Bronchial epithelial cell (primary cell): ENCODE data around the gene APBA3. TPM values are rescaled to one million over a fixed set of nuclear protein-coding genes. Genes with fewer than 3 reads are reported as not detected.

Experiments
- DNase-seq: peaks from one replicate; pipeline ENCODE4 v3.0.0-alpha.2; 2010; ENCODE audit warnings: low read depth
- FAIRE-seq: peaks from 2 replicates; lab custom pipeline; 2011; peaks lifted over from hg19 to GRCh38; lab: Jason Lieb, UNC
- H3K27me3 ChIP-seq: 2 replicates; pipeline ENCODE4 v1.5.1; 2011; ENCODE audit warnings: low read length; ENCODE audit not compliant: control insufficient read depth, insufficient read depth
- H3K36me3 ChIP-seq: 2 replicates; pipeline ENCODE4 v1.5.1; 2011; ENCODE audit warnings: low read length; ENCODE audit not compliant: control insufficient read depth, insufficient read depth
- H3K4me3 ChIP-seq: 2 replicates; pipeline ENCODE4 v1.5.1; 2011; ENCODE audit warnings: mild to moderate bottlenecking, low read depth, low read length, control low read depth
- CTCF ChIP-seq: IDR thresholded peaks from 2 replicates; pipeline ENCODE4 v1.5.1; 2011; ENCODE audit warnings: mild to moderate bottlenecking, moderate library complexity, low read length, control low read depth, inconsistent platforms; ENCODE audit not compliant: insufficient read depth, severe bottlenecking
- total RNA-seq: library from RNA; depleted of rRNA; stranded (reverse); fragments of >200 nt; gene quantifications from 2 replicates; pipeline ENCODE4 v1.2.1, GENCODE V29; 2014

APBA3 gene
- total RNA-seq, 1 donor from 2014 or later = 11.3 TPM

GRCh38 chr19:3803114-3803888 is 41.8 kb upstream of the APBA3 start:
- Histone ChIP-seq H3K4me3 (no peak overlapping the region), H3K36me3 (no peaks in the 10 kb centered on the region), H3K27me3 (peaks cover 5% of the 10 kb centered on the region)
- FAIRE-seq = no peak
- no peak for TF ChIP-seq CTCF
- DNase-seq = no peak

GRCh38 chr19:3801412-3802096 is 40.1 kb upstream of the APBA3 start:
- FAIRE-seq (no peak), DNase-seq (peak; percentile 4)
- Histone ChIP-seq H3K36me3 (no peaks in the 10 kb centered on the region), H3K4me3 (no peak overlapping the region), H3K27me3 (peaks cover 5% of the 10 kb centered on the region)
- peak; percentile 29 for TF ChIP-seq CTCF

GRCh38 chr19:3800996-3801395 is 39.5 kb upstream of the APBA3 start:
- FAIRE-seq = no peak
- no peaks in the 10 kb centered on the region for H3K36me3 ChIP-seq
- H3K4me3 ChIP-seq = no peak overlapping the region
- TF ChIP-seq CTCF = no peak
- H3K27me3 ChIP-seq = peaks cover 5% of the 10 kb centered on the region
- DNase-seq = no peak

- peaks cover 5% of the 10 kb centered on the region for H3K27me3 ChIP-seq
- no peak for TF ChIP-seq CTCF
- FAIRE-seq = no peak
- H3K4me3 ChIP-seq = no peak overlapping the region
- DNase-seq = no peak
- H3K36me3 ChIP-seq = no peaks in the 10 kb centered on the region
Observed at GRCh38 chr19:3798137-3798536, 36.6 kb upstream of the APBA3 start.

- Histone ChIP-seq H3K4me3 (no peak overlapping the region), H3K36me3 (no peaks in the 10 kb centered on the region), H3K27me3 (peaks cover 2% of the 10 kb centered on the region)
- no peak for TF ChIP-seq CTCF
- no peak for FAIRE-seq
- DNase-seq = no peak
Observed at GRCh38 chr19:3796358-3796757, 34.9 kb upstream of the APBA3 start.

- no peak for TF ChIP-seq CTCF
- FAIRE-seq (no peak), DNase-seq (no peak)
- Histone ChIP-seq H3K36me3 (no peaks in the 10 kb centered on the region), H3K4me3 (no peak overlapping the region), H3K27me3 (no peaks in the 10 kb centered on the region)
Observed at GRCh38 chr19:3793799-3794198, 32.3 kb upstream of the APBA3 start.
